Colonic mucosa (tissue), 4 donors: ENCODE data around the gene ZNF493. TPM values are rescaled to one million over a fixed set of nuclear protein-coding genes. Genes with fewer than 3 reads are reported as not detected.

Experiments
- DNase-seq: peaks from one replicate; pipeline ENCODE4 v3.0.0-alpha.2; 2020
- H3K27ac ChIP-seq: fragments of 200-600 bp; one replicate; pipeline ENCODE4 v1.8.0; 2021
- H3K27me3 ChIP-seq: fragments of 200-600 bp; one replicate; pipeline ENCODE4 v1.8.0; 2021
- H3K36me3 ChIP-seq: fragments of 200-600 bp; one replicate; pipeline ENCODE4 v1.8.0; 2021
- H3K4me1 ChIP-seq: fragments of 200-600 bp; one replicate; pipeline ENCODE4 v1.8.0; 2021; ENCODE audit warnings: mild to moderate bottlenecking
- H3K4me3 ChIP-seq: fragments of 200-600 bp; one replicate; pipeline ENCODE4 v1.8.0; 2021
- H3K9ac ChIP-seq, 2 donors: one replicate each; pipeline ENCODE4 v1.7.0; 2013; ENCODE audit warnings: control low read depth in 2 of 2, low read depth in 2 of 2, low read length in 2 of 2
- H3K9me3 ChIP-seq: fragments of 200-600 bp; one replicate; pipeline ENCODE4 v1.8.0; 2021
- intact Hi-C: fragments of 100-400 bp; cut with DNase I; formaldehyde crosslinking; loops from one replicate; pipeline ENCODE4 v1.14.1; 2022
- total RNA-seq, 2 donors: library from RNA; stranded (reverse); fragmentation: NEBNext Ultra II Directional in 1 of 2; extraction: Animal tissue kit (Norgen Biotek cat#: 25700) in 1 of 2; gene quantifications; one replicate each; pipeline ENCODE4 v1.2.1, GENCODE V29; 2021
- TF ChIP-seq, protein P1 (sequence below): fragments of 200-600 bp; IDR thresholded peaks from one replicate; pipeline ENCODE4 v1.8.0; 2022; ENCODE audit warnings: antibody characterized with exemption, mild to moderate bottlenecking
- donor health status: healthy.
- donor health status: DM: no; HTN: no; CAD: no.
- donor health status: DM: no; HTN: no; CAD: no.

Gene ZNF493
- total RNA-seq, 2 donors from 2014 or later: 13.5 to 15.7 TPM

DNA sequence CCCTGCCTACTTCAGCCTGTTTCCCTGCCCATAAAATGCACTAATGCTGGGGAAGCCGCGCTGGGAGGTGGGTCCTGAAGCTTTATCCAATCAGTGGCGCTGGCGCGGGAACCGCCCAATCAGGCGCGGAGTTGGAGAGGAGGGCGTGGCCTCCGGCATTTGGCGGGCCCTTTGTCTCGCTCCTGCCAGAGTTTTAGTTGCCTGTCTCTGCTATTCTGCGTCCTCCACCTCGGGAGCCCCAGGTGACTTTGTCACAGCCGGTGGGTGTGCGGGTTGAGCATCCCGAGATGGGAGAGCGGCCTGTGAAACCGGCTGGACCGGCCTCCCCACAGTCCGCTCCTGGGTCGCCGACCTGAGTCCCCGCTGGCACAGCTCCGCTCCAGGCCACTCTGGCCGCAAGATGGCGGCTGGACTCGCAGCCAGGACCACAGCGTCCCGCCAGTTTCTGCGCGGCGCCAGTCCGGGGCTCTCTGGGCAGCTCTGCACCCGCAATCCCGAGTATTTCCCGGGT lies 77.8 kb downstream of the ZNF493 start:
- H3K4me1 ChIP-seq: no peaks in the 10 kb centered on the region
- intact Hi-C loops: no loop called here
- TF ChIP-seq, protein P1, sequence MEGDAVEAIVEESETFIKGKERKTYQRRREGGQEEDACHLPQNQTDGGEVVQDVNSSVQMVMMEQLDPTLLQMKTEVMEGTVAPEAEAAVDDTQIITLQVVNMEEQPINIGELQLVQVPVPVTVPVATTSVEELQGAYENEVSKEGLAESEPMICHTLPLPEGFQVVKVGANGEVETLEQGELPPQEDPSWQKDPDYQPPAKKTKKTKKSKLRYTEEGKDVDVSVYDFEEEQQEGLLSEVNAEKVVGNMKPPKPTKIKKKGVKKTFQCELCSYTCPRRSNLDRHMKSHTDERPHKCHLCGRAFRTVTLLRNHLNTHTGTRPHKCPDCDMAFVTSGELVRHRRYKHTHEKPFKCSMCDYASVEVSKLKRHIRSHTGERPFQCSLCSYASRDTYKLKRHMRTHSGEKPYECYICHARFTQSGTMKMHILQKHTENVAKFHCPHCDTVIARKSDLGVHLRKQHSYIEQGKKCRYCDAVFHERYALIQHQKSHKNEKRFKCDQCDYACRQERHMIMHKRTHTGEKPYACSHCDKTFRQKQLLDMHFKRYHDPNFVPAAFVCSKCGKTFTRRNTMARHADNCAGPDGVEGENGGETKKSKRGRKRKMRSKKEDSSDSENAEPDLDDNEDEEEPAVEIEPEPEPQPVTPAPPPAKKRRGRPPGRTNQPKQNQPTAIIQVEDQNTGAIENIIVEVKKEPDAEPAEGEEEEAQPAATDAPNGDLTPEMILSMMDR: no peak
- H3K36me3 ChIP-seq: no peaks in the 10 kb centered on the region
- DNase-seq: peak; percentile 77
- H3K9me3 ChIP-seq: no peaks in the 10 kb centered on the region
- no peak overlapping the region for H3K9ac ChIP-seq
- peak overlapping the region; percentile 47 for H3K4me3 ChIP-seq
- H3K27ac ChIP-seq: no peak overlapping the region
- no peaks in the 10 kb centered on the region for H3K27me3 ChIP-seq

Other genes starting within 250 kb of the ZNF493 start
- gene ZNF708, start 67.7 kb upstream of the ZNF493 start, total RNA-seq: 1 to 10 TPM; 6.0 to 8.1 TPM
- 1 to 10 TPM; 4.5 to 8.7 TPM for gene ZNF738, start 38.1 kb upstream of the ZNF493 start, total RNA-seq
- gene ZNF429, start 108.5 kb downstream of the ZNF493 start, total RNA-seq: 10 to 100 TPM; 10.5 to 15.1 TPM